Spleen (tissue), 11 donors: Measurements from ENCODE around the gene PRKCA. TPM values are rescaled to one million over a fixed set of nuclear protein-coding genes. Genes with fewer than 3 reads are reported as not detected.

Source experiments
- DNase-seq: peaks from one replicate; pipeline ENCODE4 v3.0.0-alpha.2; 2020
- H3K27ac ChIP-seq, 8 donors: fragments of 200-600 bp; sonication (generic) in 7 of 8; 1 replicate in 4 of 8; 2 replicates in 4 of 8; pipeline versions ENCODE4 v1.5.0 to v1.8.0; 2016 to 2021; ENCODE audit warnings: inconsistent platforms in 4 of 8, mild to moderate bottlenecking in 4 of 8, moderate library complexity in 1 of 8
- H3K27me3 ChIP-seq, 7 donors: fragments of 200-600 bp; sonication (generic) in 6 of 7; replicated peaks in 1 of 7; 1 replicate in 4 of 7; 2 replicates in 3 of 7; pipeline versions ENCODE4 v1.5.0 to v1.8.0; 2016 to 2021; ENCODE audit warnings: inconsistent platforms in 3 of 7, mild to moderate bottlenecking in 1 of 7
- H3K36me3 ChIP-seq, 6 donors: fragments of 200-600 bp; sonication (generic) in 5 of 6; 1 replicate in 4 of 6; 2 replicates in 2 of 6; pipeline versions ENCODE4 v1.5.0 to v1.8.0; 2016 to 2021; ENCODE audit warnings: inconsistent platforms in 2 of 6
- H3K4me1 ChIP-seq, 6 donors: fragments of 200-600 bp; sonication (generic) in 5 of 6; 1 replicate in 3 of 6; 2 replicates in 3 of 6; pipeline versions ENCODE4 v1.5.0 to v1.8.0; 2016 to 2021; ENCODE audit warnings: inconsistent platforms in 3 of 6
- H3K4me3 ChIP-seq, 8 donors: fragments of 200-600 bp; sonication (generic) in 7 of 8; 1 replicate in 4 of 8; 2 replicates in 4 of 8; pipeline versions ENCODE4 v1.5.0 to v1.8.0; 2016 to 2021; ENCODE audit warnings: inconsistent platforms in 4 of 8, mild to moderate bottlenecking in 4 of 8, moderate library complexity in 2 of 8
- H3K9me3 ChIP-seq, 8 donors: fragments of 200-600 bp; sonication (generic) in 7 of 8; 1 replicate in 4 of 8; 2 replicates in 4 of 8; pipeline versions ENCODE4 v1.5.0 to v1.8.0; 2016 to 2021; ENCODE audit warnings: inconsistent platforms in 4 of 8
- POLR2A ChIP-seq, 3 donors: fragments of 450-650 bp; IDR thresholded peaks; one replicate each; pipeline ENCODE4 v1.5.1; 2017; ENCODE audit warnings: antibody characterized with exemption in 3 of 3, mild to moderate bottlenecking in 1 of 3
- POLR2AphosphoS5 ChIP-seq, 3 donors: sonication (generic); formaldehyde crosslinking; IDR thresholded peaks; one replicate each; pipeline ENCODE4 v1.5.1; 2017; ENCODE audit warnings: antibody characterized with exemption in 3 of 3
- WGBS, 5 donors: extraction: QIAGEN DNeasy Blood & Tissue Kit in 3 of 5; methylation state at CpG; one replicate each; pipeline versions ENCODE4 v1.1.5 to v1.1.7; 2013 to 2018; 5-methylcytosine and 5-hydroxymethylcytosine counted together
- intact Hi-C: fragments of 100-400 bp; cut with DNase I; formaldehyde crosslinking; loops from one replicate; pipeline ENCODE4 v1.15.0; 2023; ENCODE audit warnings: low total_unique reads
- polyA plus RNA-seq, 3 donors: library from polyadenylated mRNA; stranded (reverse); fragments of 200-250 nt; gene quantifications; one replicate each; pipeline ENCODE4 v1.2.1, GENCODE V29; 2013
- total RNA-seq, 7 donors: library from RNA; depleted of rRNA in 3 of 7; stranded (reverse); fragments of >200 nt in 3 of 7; fragmentation: NEBNext Ultra II Directional in 4 of 7; extraction: Animal tissue kit (Norgen Biotek cat#: 25700) in 4 of 7; gene quantifications; one replicate each; pipeline versions ENCODE4 v1.1.0 to v1.2.1, GENCODE V29; 2016 to 2021
- TF ChIP-seq, protein P1 (sequence below), 11 experiments: fragments of 200-600 bp in 7 of 11; fragments of 450-650 bp in 4 of 11; sonication (generic) in 4 of 11; IDR thresholded peaks in 8 of 11; conservative IDR thresholded peaks in 3 of 11; 1 replicate in 7 of 11; 2 replicates in 4 of 11; pipeline versions ENCODE4 v1.4.0 to v1.8.0; 2016 to 2021; ENCODE audit warnings: antibody characterized with exemption in 11 of 11, inconsistent platforms in 4 of 11, mild to moderate bottlenecking in 1 of 11
- donor health status: healthy with polysubstance abuse.
- donor health status: DM: no; HTN: no; CAD: no; lungs with moderate emphysema.
- donor health status: DM: no; HTN: no; CAD: no.
- donor health status: Bipolar disorder and iron deficiency.
- donor health status: healthy.
- donor health status: DM: no; HTN: no; CAD: no.
- donor health status: DM: yes; HTN: yes; CAD: no.

PRKCA gene
- total and polyA plus RNA-seq, 10 donors: 1.7 to 59.7 (median 31.2) TPM

DNA sequence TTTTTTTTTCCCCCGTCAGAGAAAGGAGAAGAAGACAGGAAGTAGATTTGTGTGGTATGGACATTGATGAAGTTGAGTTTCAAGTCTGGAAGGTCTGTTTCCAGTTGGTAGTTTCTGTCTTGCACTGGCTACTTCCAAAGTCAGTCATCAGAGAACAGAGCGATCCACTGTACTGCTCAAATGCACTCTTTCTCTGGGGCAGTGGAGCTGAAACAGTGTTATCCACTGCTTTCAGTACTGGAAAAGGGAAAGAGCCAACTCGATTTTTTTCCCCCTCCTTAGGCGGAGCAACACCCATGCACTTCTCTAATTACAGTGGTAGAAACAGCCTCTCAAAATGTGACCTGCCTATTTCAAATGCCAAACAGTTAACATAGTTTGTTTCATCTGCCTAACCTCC lies 7.4 kb downstream of the PRKCA start:
- WGBS, 5 donors: 59 to 77% (median 71%) methylated on average over 4 of the region's 4 CpGs
- intact Hi-C loops: no loop called here
- no peaks in the 10 kb centered on the region for H3K9me3 ChIP-seq
- DNase-seq: no peak
- no peaks in the 10 kb centered on the region for H3K27me3 ChIP-seq
- peaks cover 0 to 6% (median 0%) of the 10 kb centered on the region in 6 donors for H3K36me3 ChIP-seq
- TF ChIP-seq, protein P1, sequence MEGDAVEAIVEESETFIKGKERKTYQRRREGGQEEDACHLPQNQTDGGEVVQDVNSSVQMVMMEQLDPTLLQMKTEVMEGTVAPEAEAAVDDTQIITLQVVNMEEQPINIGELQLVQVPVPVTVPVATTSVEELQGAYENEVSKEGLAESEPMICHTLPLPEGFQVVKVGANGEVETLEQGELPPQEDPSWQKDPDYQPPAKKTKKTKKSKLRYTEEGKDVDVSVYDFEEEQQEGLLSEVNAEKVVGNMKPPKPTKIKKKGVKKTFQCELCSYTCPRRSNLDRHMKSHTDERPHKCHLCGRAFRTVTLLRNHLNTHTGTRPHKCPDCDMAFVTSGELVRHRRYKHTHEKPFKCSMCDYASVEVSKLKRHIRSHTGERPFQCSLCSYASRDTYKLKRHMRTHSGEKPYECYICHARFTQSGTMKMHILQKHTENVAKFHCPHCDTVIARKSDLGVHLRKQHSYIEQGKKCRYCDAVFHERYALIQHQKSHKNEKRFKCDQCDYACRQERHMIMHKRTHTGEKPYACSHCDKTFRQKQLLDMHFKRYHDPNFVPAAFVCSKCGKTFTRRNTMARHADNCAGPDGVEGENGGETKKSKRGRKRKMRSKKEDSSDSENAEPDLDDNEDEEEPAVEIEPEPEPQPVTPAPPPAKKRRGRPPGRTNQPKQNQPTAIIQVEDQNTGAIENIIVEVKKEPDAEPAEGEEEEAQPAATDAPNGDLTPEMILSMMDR (IDR thresholded peaks at IDR 0.05 in 8 of 11, conservative IDR thresholded peaks at IDR 0.05 in 3 of 11): no peak
- TF ChIP-seq POLR2A (IDR thresholded peaks at IDR 0.05): no peak
- TF ChIP-seq POLR2AphosphoS5 (IDR thresholded peaks at IDR 0.05): no peak
- no peak overlapping the region for H3K27ac ChIP-seq
- no peak overlapping the region for H3K4me3 ChIP-seq
- H3K4me1 ChIP-seq: peaks cover 0 to 63% (median 13%) of the 10 kb centered on the region in 6 donors

- H3K4me1 ChIP-seq: peaks cover 0 to 54% (median 9%) of the 10 kb centered on the region in 6 donors
- no peak overlapping the region for H3K4me3 ChIP-seq
- intact Hi-C loops: no loop called here
- DNase-seq: no peak
- WGBS, 5 donors: 82 to 95% (median 94%) methylated on average over 7 of the region's 7 CpGs
- H3K27ac ChIP-seq: no peak overlapping the region
- no peaks in the 10 kb centered on the region for H3K27me3 ChIP-seq
- no peaks in the 10 kb centered on the region for H3K9me3 ChIP-seq
- peaks cover 0 to 6% (median 0%) of the 10 kb centered on the region in 6 donors for H3K36me3 ChIP-seq
- TF ChIP-seq POLR2A (IDR thresholded peaks at IDR 0.05): no peak
- TF ChIP-seq POLR2AphosphoS5 (IDR thresholded peaks at IDR 0.05): no peak
- TF ChIP-seq, protein P1 (IDR thresholded peaks at IDR 0.05 in 8 of 11, conservative IDR thresholded peaks at IDR 0.05 in 3 of 11): no peak
Measured at GRCh38 chr17:66310528-66311148, 8.2 kb downstream of the PRKCA start.

DNA sequence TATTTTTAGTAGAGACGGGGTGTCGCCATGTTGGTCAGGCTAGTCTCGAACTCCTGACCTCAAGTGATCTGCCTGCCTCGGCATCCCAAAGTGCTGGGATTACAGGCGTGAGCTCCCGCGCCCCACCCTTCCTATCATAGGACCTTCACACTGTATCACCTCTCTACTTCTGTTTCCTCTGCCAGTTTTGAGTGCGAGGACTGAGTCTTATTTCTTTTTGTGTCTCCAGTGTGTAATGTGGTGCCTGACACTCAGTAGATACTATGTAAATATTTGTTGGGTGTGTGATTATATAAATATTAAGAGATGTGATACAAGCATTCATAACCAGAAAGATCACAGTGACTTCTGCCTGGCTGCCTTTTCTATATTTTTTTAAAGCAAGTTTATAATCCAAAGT lies 10.5 kb downstream of the PRKCA start:
- no peak overlapping the region for H3K4me3 ChIP-seq
- H3K4me1 ChIP-seq: peaks cover 0 to 35% (median 2%) of the 10 kb centered on the region in 6 donors
- peaks cover 0 to 6% (median 0%) of the 10 kb centered on the region in 6 donors for H3K36me3 ChIP-seq
- 63 to 89% (median 76%) methylated on average over 8 of the region's 8 CpGs for WGBS, 5 donors
- no peaks in the 10 kb centered on the region for H3K9me3 ChIP-seq
- no peaks in the 10 kb centered on the region for H3K27me3 ChIP-seq
- TF ChIP-seq, protein P1 (IDR thresholded peaks at IDR 0.05 in 8 of 11, conservative IDR thresholded peaks at IDR 0.05 in 3 of 11): no peak
- no peak for DNase-seq
- no peak overlapping the region for H3K27ac ChIP-seq
- intact Hi-C loops: no loop called here

GRCh38 chr17:66313325-66313724 lies 10.9 kb downstream of the PRKCA start:
- Histone ChIP-seq H3K4me3 (no peak overlapping the region), H3K27ac (no peak overlapping the region), H3K27me3 (no peaks in the 10 kb centered on the region), H3K4me1 (peaks cover 0 to 31% (median 2%) of the 10 kb centered on the region in 6 donors), H3K9me3 (no peaks in the 10 kb centered on the region), H3K36me3 (peaks cover 0 to 6% (median 0%) of the 10 kb centered on the region in 6 donors)
- intact Hi-C loops: no loop called here
- TF ChIP-seq, protein P1 (IDR thresholded peaks at IDR 0.05 in 8 of 11, conservative IDR thresholded peaks at IDR 0.05 in 3 of 11): no peak
- TF ChIP-seq POLR2A (IDR thresholded peaks at IDR 0.05): no peak
- DNase-seq: no peak
